ENCODE measurements around the gene P2RY6. TPM values are rescaled to one million over a fixed set of nuclear protein-coding genes. Genes with fewer than 3 reads are reported as not detected.

P2RY6 gene
- total RNA-seq, 4 donors from 2014 or later = 0.38 to 0.89 (median 0.38) TPM; not detected in 1

DNA sequence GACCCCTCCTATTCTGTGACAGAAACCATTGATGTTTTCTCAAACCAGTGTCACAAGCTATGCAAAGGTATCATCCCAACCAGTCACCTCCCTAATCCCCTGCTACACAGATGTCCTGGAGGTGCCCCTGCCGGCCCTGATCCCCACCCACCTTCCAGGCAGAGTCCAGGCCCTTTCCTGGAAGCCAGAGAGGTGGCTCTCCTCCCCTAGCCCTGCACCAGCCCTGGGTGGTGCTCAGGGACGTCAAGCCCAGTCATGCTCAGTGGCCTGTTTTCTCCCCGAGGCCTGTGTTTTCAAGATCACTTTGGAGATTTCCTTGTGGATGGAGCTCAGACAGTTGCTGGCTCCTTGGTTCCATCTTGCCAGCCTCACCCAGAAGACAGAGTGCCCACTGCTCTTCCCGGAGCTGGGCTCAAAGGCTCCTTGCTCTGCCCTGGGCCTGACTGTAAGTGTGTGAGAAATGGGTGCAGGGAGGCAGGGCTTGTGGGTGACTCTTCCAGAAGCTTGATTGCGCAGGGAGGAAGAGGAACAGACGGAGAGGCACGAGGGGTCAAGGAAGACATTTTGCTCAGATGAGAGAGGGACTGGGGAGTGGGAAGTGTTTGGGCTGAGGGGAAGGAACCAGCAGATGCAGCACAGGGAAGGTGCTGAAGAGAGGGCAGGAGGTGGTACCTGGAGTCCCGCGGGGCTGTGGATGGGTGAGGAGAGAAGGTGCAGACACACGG, 11.3 kb downstream of the P2RY6 start:
- 79% methylated on average over 9 of the region's 10 CpGs for WGBS
- H3K27me3 ChIP-seq = no peaks in the 10 kb centered on the region
- no peak for TF ChIP-seq POLR2A (IDR thresholded peaks at IDR 0.05)
- TF ChIP-seq POLR2AphosphoS5 (IDR thresholded peaks at IDR 0.05) = no peak
- TF ChIP-seq EP300 (IDR thresholded peaks at IDR 0.05) = no peak
- TF ChIP-seq, protein P1, sequence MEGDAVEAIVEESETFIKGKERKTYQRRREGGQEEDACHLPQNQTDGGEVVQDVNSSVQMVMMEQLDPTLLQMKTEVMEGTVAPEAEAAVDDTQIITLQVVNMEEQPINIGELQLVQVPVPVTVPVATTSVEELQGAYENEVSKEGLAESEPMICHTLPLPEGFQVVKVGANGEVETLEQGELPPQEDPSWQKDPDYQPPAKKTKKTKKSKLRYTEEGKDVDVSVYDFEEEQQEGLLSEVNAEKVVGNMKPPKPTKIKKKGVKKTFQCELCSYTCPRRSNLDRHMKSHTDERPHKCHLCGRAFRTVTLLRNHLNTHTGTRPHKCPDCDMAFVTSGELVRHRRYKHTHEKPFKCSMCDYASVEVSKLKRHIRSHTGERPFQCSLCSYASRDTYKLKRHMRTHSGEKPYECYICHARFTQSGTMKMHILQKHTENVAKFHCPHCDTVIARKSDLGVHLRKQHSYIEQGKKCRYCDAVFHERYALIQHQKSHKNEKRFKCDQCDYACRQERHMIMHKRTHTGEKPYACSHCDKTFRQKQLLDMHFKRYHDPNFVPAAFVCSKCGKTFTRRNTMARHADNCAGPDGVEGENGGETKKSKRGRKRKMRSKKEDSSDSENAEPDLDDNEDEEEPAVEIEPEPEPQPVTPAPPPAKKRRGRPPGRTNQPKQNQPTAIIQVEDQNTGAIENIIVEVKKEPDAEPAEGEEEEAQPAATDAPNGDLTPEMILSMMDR (IDR thresholded peaks at IDR 0.05) = no peak
- H3K9me3 ChIP-seq = no peaks in the 10 kb centered on the region
- H3K4me1 ChIP-seq = peaks cover 6% of the 10 kb centered on the region
- H3K27ac ChIP-seq = no peak overlapping the region
- DNase-seq (ENCODE audit: low spot score in 2 of 2) = no peak
- no peaks in the 10 kb centered on the region for H3K36me3 ChIP-seq
- H3K4me3 ChIP-seq = no peak overlapping the region

DNA sequence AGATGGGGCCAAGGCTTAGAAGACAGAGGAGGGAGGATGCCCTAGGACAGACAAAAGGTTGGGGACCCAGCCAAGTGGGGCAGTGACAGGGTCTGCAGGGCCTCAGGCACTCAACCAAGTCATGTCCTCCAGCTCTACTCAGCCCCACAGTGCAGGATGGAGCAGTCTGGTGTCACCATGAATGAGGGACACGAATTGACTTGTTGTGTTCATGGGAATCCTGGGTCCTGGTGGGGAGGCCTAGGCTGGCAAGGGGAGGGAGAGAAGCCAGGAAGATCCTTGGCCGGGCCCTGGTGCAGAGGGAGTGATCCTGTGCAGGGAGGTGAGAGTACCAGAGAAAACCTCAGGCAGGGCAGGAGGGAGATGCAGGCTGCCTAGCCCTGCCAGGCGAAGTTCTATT, 12.0 kb downstream of the P2RY6 start:
- 78% methylated on average over 3 of the region's 3 CpGs for WGBS

DNA sequence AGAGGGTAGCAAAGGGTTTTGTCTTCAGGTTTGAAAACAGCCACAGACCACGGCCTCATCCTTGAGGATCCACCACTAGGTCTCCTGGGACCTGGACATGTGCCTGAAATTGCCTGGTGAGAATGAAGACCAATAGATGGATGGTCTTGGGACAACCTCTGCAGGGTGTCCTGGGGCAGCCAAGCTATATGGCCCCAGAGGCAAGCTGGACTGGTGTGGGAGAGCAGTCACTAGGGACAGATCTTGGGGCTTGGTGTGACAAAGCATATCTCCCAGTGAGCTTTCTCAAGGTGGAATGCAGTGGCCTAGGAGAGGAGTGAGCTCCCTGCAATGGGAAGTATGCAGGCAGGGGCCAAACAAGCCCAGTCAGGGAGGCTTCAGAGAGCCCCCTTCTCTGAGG, 13.6 kb downstream of the P2RY6 start:
- no peak for TF ChIP-seq EP300 (IDR thresholded peaks at IDR 0.05)
- TF ChIP-seq, protein P1 (IDR thresholded peaks at IDR 0.05) = no peak
- no peak for TF ChIP-seq POLR2A (IDR thresholded peaks at IDR 0.05)
- no peak for TF ChIP-seq POLR2AphosphoS5 (IDR thresholded peaks at IDR 0.05)
- peaks cover 19% of the 10 kb centered on the region for H3K4me1 ChIP-seq
- H3K27ac ChIP-seq = no peak overlapping the region
- H3K27me3 ChIP-seq = no peaks in the 10 kb centered on the region
- H3K9me3 ChIP-seq = no peaks in the 10 kb centered on the region
- no peak for DNase-seq (ENCODE audit: low spot score in 2 of 2)
- no peaks in the 10 kb centered on the region for H3K36me3 ChIP-seq
- WGBS = 78% methylated on average over 1 of the region's 1 CpG
- no peak overlapping the region for H3K4me3 ChIP-seq

More for the DNA sequence above, 12.0 kb downstream of the P2RY6 start:
- Histone ChIP-seq H3K36me3 (no peaks in the 10 kb centered on the region), H3K4me1 (peaks cover 12% of the 10 kb centered on the region), H3K27me3 (no peaks in the 10 kb centered on the region), H3K9me3 (no peaks in the 10 kb centered on the region), H3K27ac (no peak overlapping the region), H3K4me3 (no peak overlapping the region)
- DNase-seq (ENCODE audit: low spot score in 2 of 2) = no peak
- TF ChIP-seq, protein P1 (IDR thresholded peaks at IDR 0.05) = no peak
- TF ChIP-seq EP300 (IDR thresholded peaks at IDR 0.05) (no peak), POLR2A (IDR thresholded peaks at IDR 0.05) (no peak), POLR2AphosphoS5 (IDR thresholded peaks at IDR 0.05) (no peak)

DNA sequence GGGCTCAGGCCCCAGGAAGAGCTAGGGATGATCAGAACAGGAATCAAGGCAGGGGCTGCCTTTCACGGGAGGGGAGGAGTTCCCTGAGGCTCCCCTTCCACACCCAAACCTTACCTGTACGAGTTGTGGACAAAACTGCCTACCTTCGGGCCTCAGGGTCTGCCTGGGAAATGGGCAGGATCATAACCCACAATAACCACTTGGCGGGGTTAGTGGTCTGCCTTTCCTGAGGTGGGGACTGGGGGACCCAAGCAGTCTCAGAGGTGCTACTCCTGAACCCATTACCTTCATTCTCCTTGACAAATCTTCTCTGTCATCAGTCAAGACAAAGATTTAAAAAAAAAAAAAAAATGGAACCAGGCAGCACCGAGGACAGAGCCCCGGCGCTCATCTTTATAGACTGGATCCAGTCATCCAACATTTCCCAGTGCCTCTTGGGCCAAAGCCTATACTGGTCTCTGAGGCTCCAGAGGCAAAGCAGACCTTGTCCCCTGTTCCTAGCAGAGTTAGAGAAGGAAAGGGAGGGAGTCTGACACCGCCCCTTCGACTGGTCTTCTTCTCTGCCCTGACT, 14.2 kb downstream of the P2RY6 start:
- H3K4me3 ChIP-seq = no peak overlapping the region
- H3K27me3 ChIP-seq = no peaks in the 10 kb centered on the region
- no peak for DNase-seq (ENCODE audit: low spot score in 2 of 2)
- TF ChIP-seq EP300 (IDR thresholded peaks at IDR 0.05) (no peak), POLR2AphosphoS5 (IDR thresholded peaks at IDR 0.05) (no peak), POLR2A (IDR thresholded peaks at IDR 0.05) (no peak)
- TF ChIP-seq, protein P1 (IDR thresholded peaks at IDR 0.05) = no peak
- WGBS = 87% methylated on average over 7 of the region's 9 CpGs
- H3K36me3 ChIP-seq = no peaks in the 10 kb centered on the region
- no peaks in the 10 kb centered on the region for H3K9me3 ChIP-seq
- H3K27ac ChIP-seq = no peak overlapping the region
- peaks cover 19% of the 10 kb centered on the region for H3K4me1 ChIP-seq

DNA sequence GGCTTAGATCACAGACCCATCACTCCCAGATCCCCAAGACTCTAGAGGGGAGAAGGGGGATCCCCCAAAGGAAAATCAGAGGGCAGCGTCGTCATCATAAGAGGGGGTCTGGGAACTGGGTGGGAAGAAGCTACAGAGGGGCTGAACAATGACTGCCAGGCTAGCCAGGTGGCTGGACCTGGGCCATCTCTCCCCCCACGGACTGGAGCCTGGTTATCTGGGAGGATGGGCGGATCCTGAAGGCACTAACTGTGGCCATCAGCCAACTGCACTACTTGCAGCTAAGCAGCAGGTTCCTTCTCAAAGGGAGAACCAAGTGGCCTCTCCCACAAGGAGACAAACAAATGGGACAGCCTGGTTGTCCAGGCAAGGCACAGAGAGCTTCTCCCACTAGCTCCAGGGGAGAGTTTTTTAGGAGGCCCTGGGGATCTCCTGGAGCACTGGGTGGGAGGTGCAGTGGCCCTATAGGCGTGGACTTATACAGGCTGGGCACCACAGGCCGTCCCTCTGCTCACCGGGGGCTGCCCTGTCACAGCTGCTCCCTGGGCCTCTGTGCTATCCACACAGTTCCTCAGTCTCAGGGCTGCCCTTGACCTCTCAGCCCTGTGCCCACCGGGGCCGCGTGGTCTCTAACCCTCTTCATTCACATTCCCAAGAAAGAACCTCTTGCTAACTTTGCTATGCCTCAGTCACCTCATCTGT, 15.4 kb downstream of the P2RY6 start:
- Histone ChIP-seq H3K4me1 (peaks cover 19% of the 10 kb centered on the region), H3K27me3 (no peaks in the 10 kb centered on the region), H3K9me3 (no peaks in the 10 kb centered on the region), H3K27ac (no peak overlapping the region), H3K4me3 (no peak overlapping the region), H3K36me3 (no peaks in the 10 kb centered on the region)
- TF ChIP-seq, protein P1 (IDR thresholded peaks at IDR 0.05) = no peak
- TF ChIP-seq POLR2A (IDR thresholded peaks at IDR 0.05) = no peak
- TF ChIP-seq EP300 (IDR thresholded peaks at IDR 0.05) = no peak
- TF ChIP-seq POLR2AphosphoS5 (IDR thresholded peaks at IDR 0.05) = no peak
- DNase-seq (ENCODE audit: low spot score in 2 of 2) = no peak
- WGBS = 73% methylated on average over 9 of the region's 10 CpGs

All from suprapubic skin (tissue), 4 donors.